RWPE2 (cell line): ENCODE measurements around the gene HORMAD2.

ENCODE experiments used
- ATAC-seq: fragments of 200-7000 bp; cut with Tn5 transposase; 3 replicates; pipeline ENCODE4 v1.9.1; 2021; ENCODE audit warnings: low read depth
- DNase-seq: peaks from one replicate; pipeline ENCODE4 v3.0.0-alpha.2; 2020; ENCODE audit warnings: low spot score
- H3K27ac ChIP-seq: fragments of 450-650 bp; 2 replicates; pipeline ENCODE4 v1.5.1; 2017; ENCODE audit warnings: mild to moderate bottlenecking; ENCODE audit not compliant: poor library complexity, severe bottlenecking
- H3K27me3 ChIP-seq: fragments of 250-450 bp; sonication (Bioruptor Pico); 2 replicates; pipeline ENCODE4 v1.5.1; 2021; ENCODE audit warnings: mild to moderate bottlenecking, moderate library complexity; ENCODE audit not compliant: insufficient read depth, poor library complexity, severe bottlenecking
- H3K36me3 ChIP-seq: fragments of 250-450 bp; sonication (Bioruptor Pico); 2 replicates; pipeline ENCODE4 v1.5.1; 2020; ENCODE audit warnings: low read depth, mild to moderate bottlenecking, moderate library complexity
- H3K4me1 ChIP-seq: fragments of 250-450 bp; sonication (Bioruptor Pico); 2 replicates; pipeline ENCODE4 v1.5.1; 2021; ENCODE audit warnings: mild to moderate bottlenecking, moderate library complexity; ENCODE audit not compliant: insufficient read depth, poor library complexity, severe bottlenecking
- H3K4me3 ChIP-seq: fragments of 250-450 bp; sonication (Bioruptor Pico); 2 replicates; pipeline ENCODE4 v1.5.1; 2021; ENCODE audit warnings: mild to moderate bottlenecking, moderate library complexity; ENCODE audit not compliant: severe bottlenecking
- H3K9me3 ChIP-seq: fragments of 250-450 bp; sonication (Bioruptor Pico); 2 replicates; pipeline ENCODE4 v1.5.1; 2021; ENCODE audit warnings: mild to moderate bottlenecking, moderate library complexity; ENCODE audit not compliant: severe bottlenecking
- TF ChIP-seq, protein P1 (sequence below): fragments of 450-650 bp; IDR thresholded peaks from one replicate; pipeline ENCODE4 v1.5.1; 2017; ENCODE audit warnings: mild to moderate bottlenecking, moderate library complexity; ENCODE audit not compliant: poor library complexity, severe bottlenecking

Gene HORMAD2

DNA sequence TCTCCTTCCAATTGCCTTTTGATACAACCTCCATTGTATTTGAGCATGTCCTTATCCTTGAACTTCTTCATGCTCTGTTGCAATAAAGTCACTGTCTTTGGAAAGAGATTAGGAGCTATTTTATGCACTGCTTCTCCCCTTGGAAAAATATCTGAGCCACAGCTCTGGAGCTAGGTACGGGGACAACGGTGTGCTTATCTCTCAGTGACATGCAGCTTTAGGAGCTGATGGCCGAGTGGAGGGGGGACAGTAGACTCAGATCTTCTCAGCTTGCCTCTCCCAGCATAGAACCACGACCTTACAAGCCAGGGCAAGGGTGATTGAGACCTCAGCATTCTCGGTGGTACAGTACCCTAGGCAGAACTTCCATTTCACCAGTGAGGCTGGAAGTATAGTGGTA, 64.1 kb downstream of the HORMAD2 start:
- TF ChIP-seq, protein P1, sequence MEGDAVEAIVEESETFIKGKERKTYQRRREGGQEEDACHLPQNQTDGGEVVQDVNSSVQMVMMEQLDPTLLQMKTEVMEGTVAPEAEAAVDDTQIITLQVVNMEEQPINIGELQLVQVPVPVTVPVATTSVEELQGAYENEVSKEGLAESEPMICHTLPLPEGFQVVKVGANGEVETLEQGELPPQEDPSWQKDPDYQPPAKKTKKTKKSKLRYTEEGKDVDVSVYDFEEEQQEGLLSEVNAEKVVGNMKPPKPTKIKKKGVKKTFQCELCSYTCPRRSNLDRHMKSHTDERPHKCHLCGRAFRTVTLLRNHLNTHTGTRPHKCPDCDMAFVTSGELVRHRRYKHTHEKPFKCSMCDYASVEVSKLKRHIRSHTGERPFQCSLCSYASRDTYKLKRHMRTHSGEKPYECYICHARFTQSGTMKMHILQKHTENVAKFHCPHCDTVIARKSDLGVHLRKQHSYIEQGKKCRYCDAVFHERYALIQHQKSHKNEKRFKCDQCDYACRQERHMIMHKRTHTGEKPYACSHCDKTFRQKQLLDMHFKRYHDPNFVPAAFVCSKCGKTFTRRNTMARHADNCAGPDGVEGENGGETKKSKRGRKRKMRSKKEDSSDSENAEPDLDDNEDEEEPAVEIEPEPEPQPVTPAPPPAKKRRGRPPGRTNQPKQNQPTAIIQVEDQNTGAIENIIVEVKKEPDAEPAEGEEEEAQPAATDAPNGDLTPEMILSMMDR, result no peak
- ATAC-seq, result no peak
- no peak overlapping the region for H3K4me3 ChIP-seq

DNA sequence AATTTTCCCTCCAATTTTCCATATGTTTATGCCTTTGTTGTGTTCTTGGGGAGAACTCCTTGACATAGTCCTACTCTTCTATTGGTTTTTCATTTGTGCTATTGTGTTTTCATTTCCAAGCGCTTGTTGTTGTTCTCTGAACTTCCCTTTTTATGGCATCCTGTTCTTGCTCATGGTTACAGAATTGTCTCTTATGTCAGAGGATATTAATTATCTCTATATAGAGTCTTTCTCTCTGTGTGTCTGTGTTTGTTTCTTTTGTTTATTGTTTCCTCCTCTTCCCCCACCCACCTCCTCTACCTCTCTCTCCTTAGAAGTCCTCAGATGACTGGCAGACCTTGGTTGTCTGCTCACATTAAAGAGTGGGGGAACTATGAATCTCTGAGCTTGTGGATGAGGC, 69.9 kb downstream of the HORMAD2 start:
- Histone ChIP-seq H3K27ac (no peak overlapping the region), H3K4me3 (no peak overlapping the region), H3K36me3 (no peaks in the 10 kb centered on the region), H3K27me3 (no peaks in the 10 kb centered on the region), H3K9me3 (no peaks in the 10 kb centered on the region), H3K4me1 (no peaks in the 10 kb centered on the region)
- TF ChIP-seq, protein P1, result no peak
- DNase-seq, result no peak
- no peak for ATAC-seq

More for the DNA sequence above, 64.1 kb downstream of the HORMAD2 start:
- DNase-seq, result no peak
- Histone ChIP-seq H3K27ac (no peak overlapping the region), H3K36me3 (no peaks in the 10 kb centered on the region), H3K27me3 (peaks cover 3% of the 10 kb centered on the region), H3K4me1 (no peaks in the 10 kb centered on the region), H3K9me3 (peaks cover 2% of the 10 kb centered on the region)

DNA sequence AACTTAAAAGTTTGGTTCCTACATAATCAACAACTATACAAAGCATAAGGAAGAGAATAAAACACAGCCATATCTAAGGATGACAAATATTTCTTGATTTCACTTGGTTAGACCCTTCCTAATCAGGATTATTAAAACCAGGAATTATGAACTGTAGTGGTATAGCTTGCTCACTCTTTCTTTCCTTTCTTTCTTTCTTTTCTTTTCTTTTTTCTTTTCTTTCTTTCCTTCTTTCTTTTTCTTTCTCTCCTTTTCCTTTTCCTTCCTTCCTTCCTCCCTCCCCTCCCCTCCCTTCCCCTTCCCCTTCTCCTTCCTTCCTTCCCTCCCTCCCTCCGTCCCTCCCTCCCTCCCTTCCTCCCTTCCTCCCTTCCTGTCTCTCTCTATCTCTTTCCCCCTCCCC, 78.0 kb downstream of the HORMAD2 start:
- ATAC-seq, result no peak

DNA sequence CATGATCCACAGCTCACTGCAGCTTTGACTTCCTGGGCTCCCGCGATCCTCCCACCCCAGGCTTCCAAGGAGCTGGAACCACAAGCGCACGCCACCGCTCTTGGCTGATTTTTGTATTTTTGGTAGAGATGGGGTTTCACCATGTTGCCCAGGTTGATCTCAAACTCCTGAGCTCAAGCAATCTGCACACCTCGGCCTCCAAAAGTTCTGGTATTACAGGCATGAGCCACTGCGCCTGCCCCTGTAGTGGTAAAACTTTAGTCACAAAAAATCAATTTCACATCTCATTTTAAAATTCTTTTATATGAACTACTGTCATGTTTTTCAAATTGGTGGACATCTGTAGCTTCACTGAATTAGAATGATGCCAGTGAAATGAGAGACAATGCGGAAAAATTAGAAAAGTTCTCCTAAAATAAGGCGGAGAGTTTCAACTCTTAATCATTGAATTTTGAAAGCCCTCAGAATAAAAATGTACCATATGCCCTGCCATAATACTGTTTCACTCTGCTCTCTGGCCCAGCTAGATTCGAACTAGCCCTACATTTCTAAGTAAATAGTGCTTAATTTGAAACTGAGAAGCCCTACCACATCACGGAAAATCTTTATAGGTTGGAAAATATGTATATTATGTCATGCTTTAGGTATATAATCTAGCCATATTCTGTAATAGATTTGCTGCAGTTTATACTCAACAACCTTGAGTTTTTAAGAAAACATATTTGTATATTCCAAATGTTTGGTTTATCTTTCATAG, 78.7 kb downstream of the HORMAD2 start:
- no peak for DNase-seq
- H3K4me1 ChIP-seq, result peaks cover 2% of the 10 kb centered on the region
- H3K27ac ChIP-seq, result no peak overlapping the region
- H3K9me3 ChIP-seq, result no peaks in the 10 kb centered on the region
- H3K4me3 ChIP-seq, result no peak overlapping the region
- TF ChIP-seq, protein P1, result no peak
- H3K27me3 ChIP-seq, result no peaks in the 10 kb centered on the region
- no peak for ATAC-seq
- H3K36me3 ChIP-seq, result no peaks in the 10 kb centered on the region

More for the DNA sequence above, 78.0 kb downstream of the HORMAD2 start:
- peaks cover 2% of the 10 kb centered on the region for H3K4me1 ChIP-seq
- no peaks in the 10 kb centered on the region for H3K9me3 ChIP-seq
- TF ChIP-seq, protein P1, result no peak
- DNase-seq, result no peak
- no peaks in the 10 kb centered on the region for H3K36me3 ChIP-seq
- no peaks in the 10 kb centered on the region for H3K27me3 ChIP-seq
- no peak overlapping the region for H3K4me3 ChIP-seq
- no peak overlapping the region for H3K27ac ChIP-seq
